Activated T-helper 1 cell treated with Interleukin-2 at 50 U/mL for 16 hours (primary cell): ENCODE data around the gene NPFF.

Source experiments
- DNase-seq: peaks from one replicate; pipeline ENCODE4 v3.0.0-alpha.2; 2020; ENCODE audit warnings: low read depth

Gene NPFF

DNA sequence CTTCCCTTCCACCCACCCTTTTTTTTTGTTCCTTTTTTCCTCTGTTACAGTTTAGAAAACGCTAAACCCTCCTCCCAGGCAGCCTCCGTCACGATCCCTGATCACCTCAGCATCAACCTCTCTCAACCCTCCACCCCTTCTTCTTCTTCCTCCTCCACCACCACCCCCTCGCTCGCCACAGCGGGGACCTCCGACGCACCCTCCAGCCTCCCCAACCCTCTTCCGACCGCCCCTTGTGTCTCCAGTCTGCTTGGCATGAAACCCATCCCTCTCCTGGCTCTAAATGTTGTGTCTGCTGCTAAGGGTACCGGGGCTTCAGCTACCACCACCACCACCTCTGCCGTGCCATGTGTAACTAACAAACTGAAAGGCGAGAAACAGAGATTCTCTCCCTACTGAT is 32.5 kb downstream of the NPFF start:
- no peak for DNase-seq

DNA sequence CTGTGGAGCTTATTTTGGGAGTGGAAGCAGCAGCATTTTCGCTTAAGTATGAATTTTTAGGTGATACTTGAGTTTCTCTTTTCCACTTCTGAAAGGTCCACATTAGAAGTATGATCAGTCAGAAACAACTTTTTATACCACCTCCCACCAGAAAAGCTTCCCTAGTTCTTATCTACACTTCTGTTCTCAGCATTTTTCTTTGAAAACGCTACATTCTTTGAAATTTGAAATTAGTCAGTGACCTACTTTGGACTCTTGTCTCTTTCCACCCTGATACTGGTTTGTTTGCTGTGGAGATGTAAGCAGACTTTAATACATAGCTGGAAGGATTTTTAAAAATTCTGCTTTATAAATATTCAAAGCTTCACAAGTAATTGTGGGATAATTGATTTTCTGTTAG is 33.2 kb downstream of the NPFF start:
- DNase-seq: no peak

DNA sequence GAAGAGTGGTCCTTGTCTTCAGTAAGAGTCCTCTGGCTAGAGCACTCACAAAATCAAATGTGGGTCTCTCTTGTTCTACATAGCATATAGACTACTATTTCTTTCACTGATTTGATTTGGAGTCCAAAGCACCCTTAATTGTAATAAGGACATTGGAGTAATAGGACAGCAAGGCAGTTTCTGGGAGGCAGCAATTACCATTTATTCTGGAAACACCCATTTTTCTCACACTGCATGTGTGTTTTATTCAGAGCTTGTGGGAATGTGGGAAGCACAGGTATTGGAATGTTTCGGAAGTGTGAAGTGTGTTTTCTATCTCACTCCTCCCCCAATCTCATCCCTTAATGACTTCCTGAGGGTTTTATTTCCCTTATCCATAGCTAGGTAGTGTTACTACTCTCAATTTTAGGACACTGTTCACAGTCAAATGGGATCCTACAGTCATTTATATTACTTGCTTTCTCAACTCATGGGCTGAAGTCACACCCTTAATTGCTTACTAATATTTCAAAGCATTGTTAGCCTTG is 35.2 kb downstream of the NPFF start:
- DNase-seq: no peak

DNA sequence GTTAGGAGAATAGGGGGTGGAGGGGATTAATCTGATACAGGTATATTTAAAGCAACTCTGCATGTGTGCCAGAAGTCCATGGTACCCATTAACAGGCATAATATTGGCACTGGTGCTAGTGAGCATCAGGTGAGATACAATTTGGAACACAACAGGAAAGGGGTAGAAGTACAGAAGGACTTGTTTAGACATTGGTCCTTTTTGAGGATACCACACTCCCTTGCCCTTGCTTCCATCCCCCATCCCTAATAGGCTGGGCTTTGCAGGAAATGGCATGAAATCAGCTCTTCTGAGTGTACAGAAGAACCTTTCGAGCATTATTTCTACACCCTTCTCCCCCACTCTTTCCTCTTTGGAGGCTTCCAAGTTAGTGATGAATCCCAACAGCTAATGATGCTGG is 39.0 kb downstream of the NPFF start:
- no peak for DNase-seq

DNA sequence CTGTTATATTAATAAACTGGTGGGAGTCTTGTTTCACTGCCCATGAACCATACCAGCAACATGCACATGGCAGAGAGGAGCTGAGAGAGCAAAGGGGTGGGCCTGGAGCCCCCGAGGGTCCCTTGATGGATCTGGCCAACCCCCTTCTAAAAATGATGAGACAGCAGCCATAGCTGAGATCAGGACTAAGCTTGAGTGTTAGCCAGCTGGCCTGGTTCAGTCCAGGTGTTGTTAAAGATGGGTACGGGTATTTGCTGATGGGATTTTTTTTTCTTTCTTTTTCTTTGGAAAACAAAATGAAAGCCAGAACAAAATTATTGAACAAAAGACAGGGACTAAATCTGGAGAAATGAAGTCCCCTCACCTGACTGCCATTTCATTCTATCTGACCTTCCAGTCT is 39.4 kb downstream of the NPFF start:
- no peak for DNase-seq

DNA sequence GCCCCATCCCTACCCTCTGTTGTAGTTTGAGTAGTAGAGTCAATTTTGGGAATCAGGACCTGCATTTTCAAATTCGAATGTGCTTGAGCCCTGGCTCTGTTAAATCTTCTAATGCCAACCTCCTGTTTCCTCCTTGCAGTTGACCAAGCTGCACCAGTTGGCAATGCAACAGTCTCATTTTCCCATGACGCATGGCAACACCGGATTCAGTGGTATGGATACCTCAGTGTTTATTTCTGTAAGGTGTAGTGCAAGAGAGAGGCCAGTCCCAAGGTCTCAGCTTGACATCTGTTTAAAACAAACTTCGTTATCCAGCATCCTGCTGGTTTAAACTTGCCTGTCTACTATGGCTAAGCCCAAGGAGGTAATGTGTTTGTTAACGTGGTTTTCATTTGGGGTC is 40.2 kb downstream of the NPFF start:
- DNase-seq: no peak

DNA sequence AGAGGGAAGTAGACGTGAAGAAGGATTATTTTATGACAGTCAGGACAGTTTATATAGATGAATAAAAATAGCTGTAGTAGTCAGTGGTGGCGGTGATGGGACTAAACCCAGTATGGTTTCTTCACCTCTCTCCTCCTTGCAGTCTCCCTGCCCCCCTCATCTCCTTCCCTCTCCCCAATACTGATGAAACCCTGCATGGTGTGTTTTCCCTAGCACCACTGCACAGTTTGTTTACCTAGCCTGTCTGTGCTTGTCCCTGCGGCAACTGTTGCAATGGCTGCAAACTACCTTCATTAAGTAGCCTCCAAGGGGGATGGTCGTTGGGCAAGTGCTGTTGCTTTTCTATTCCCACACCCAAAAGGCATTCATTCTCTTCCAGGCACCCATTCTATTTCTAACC is 40.6 kb downstream of the NPFF start:
- DNase-seq: no peak

DNA sequence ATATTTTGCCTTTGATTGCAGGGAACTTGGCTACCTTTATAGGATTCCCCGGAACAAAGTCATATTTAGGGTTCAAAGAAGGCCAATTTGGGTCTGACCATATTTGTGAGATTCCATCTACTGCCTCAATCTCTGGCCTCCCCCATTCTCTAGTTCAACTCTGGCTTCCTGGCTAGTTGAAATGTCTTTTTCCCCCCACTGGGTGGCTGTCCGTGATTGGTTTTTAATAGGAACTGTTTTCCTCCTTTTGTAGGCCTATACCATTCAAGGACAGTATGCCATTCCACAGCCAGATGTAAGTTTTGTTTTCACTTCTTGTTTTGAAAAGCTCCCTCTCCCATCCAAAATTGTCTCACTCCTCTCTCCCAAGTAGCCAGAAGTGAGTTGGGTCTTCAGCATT is 41.6 kb downstream of the NPFF start:
- no peak for DNase-seq

DNA sequence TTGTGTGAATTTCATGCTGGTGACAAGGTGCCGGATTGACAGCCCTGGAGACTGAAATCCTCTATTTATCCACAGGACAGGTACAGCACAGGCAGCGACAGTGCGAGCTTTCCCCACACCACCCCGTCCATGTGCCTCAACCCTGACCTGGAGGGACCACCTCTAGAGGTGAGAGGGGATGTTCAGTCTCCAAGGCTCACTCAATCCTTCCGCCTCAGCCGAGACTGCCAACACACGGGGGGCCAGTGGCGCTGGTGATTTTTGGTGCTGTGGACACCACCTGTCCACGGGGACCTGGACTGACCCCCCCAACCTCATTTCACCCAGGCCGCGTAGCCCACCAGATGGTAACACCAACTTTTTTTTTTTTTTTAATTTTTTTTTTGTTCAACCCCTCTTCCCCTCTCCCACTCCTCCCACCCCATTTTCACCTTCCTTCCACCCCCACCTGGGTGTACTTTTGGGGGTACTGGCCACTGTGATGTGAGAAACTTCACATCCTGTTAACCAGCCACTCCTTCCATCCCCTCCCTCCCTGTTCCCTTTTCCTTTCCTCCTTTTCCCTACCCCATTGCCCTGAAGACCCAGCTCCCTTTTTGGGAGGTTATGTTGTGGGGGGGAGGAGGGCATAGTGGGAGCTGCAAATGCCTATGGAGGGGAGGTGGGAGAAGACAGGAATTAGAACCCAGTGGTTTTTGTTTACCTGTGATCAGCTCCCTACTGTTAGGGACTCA is 42.4 kb downstream of the NPFF start:
- no peak for DNase-seq

DNA sequence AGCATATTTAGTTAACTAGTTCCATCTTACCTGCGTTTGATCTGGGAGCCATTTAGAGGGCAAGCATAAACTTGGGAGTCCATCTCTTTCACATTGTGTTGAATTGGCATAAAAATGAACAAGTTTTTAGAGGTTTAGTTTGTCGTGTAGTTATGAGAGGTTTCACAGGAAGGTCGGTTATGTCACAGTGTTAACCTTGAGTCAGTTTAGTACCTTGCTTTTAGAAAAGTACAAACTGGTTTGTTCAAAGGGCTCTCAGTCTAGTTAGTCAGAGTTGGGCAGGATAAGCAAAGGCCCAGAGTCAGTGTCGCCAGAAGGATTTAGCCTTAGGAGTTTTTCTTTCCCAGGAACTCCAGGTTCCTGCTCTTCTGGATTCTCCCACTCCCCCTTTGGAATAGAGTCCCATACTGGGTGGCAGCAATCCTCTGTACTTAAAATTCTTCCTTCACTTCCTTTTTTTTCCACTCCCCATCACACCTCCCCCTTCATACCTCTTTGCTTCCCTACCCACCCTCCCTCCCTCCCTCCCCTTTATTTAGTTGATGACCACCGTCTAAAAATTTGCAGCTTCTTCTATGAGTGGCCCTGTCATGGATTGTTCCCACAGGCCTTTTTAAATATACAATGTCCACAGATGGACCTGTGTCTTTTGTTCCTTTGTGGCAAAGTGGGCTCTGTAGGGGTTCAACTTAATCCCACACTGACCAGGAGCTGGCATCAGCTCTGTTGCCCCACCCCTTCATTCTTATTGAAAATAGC is 43.3 kb downstream of the NPFF start:
- DNase-seq: no peak

DNA sequence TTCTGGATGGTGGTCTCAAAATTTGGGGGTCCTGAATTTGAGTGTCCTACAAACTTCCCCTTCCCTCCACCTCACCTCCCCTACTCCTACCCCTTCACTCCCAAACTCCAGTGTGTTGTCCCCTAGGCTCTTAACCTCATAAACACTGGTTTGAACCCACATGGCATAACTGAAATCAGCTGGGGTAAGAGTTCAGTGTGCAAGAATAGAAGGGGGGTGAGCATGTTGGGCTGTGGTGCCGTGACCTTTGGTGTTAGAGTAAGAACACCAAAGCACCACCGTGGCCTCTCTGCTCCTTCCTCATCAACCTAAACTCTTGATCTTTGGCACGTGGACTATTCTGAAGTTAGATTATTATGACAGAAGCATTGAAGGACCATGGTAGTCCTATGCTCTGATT is 44.3 kb downstream of the NPFF start:
- no peak for DNase-seq

DNA sequence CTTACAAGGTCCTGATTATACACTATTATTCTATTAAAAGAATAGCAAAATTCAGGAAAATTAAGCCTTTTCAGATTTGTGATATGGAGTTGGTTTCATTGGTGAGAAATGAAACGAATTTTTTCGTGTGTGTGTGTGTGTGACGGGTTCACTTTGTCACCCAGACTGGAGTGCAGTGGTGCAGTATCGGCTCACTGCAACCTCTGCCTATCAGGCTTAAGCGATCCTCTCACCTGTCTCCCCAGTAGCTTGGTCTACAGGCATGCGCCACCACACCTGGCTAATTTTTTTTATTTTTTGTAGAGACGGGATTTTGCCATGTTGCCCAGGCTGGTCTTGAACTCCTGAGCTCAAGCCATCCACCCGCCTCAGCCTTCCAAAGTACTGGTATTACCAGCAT is 45.7 kb downstream of the NPFF start:
- DNase-seq: no peak

DNA sequence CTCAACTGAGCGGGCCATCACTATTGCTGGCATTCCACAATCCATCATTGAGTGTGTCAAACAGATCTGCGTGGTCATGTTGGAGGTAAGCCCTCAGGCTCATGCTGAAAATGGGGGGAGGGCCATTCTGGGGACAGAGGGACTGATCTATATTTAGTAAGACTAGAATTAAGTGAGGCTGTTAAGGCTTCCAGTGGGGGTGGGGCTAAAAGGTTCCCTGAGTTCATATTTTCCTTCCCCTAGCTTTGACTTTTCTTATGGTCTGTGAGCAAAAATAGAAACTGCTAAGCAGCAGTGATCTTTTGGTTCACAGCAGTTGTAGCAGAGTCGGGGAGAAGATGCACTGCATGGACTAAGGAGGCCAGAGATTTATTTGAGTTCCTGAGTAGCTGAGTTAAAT is 46.2 kb downstream of the NPFF start:
- no peak for DNase-seq

DNA sequence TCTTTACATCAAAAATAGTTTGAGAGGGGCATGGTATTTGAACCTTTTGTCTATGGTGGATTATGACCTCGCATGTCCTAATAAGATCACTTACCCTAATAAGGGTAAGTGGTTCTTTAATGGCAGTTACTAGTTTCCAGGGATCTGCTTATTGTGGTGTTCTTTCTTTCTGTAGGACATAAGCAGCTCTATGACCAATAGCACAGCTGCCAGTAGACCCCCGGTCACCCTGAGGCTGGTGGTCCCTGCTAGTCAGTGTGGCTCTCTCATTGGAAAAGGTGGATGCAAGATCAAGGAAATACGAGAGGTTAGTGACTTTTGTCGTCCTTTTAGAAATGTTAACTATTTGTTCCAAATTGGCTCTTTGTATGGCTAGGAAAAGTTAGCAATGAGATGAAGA is 48.2 kb downstream of the NPFF start:
- no peak for DNase-seq
